Testis (tissue), 3 donors: Measurements from ENCODE around the gene FNDC5. TPM values are rescaled to one million over a fixed set of nuclear protein-coding genes. Genes with fewer than 3 reads are reported as not detected.

ENCODE experiments used
- DNase-seq: peaks from one replicate; pipeline ENCODE4 v3.0.0-alpha.2; 2019
- H3K27ac ChIP-seq, 2 donors: fragments of 200-600 bp; sonication (generic); one replicate each; pipeline ENCODE4 v1.5.1; 2019
- H3K27me3 ChIP-seq: fragments of 200-600 bp; sonication (generic); one replicate; pipeline ENCODE4 v1.5.1; 2019
- H3K36me3 ChIP-seq: fragments of 200-600 bp; sonication (generic); one replicate; pipeline ENCODE4 v1.5.1; 2017; ENCODE audit warnings: low read depth; ENCODE audit errors: missing control alignments
- H3K4me1 ChIP-seq: fragments of 200-600 bp; sonication (generic); one replicate; pipeline ENCODE4 v1.5.1; 2019
- H3K4me3 ChIP-seq, 2 donors: fragments of 200-600 bp; sonication (generic); one replicate each; pipeline ENCODE4 v1.5.1; 2017 to 2019
- H3K9me3 ChIP-seq: fragments of 200-600 bp; sonication (generic); one replicate; pipeline ENCODE4 v1.5.1; 2017
- CTCF ChIP-seq, 3 experiments: fragments of 450-650 bp in 2 of 3; fragments of 200-600 bp in 1 of 3; sonication (generic) in 1 of 3; IDR thresholded peaks; one replicate each; pipeline ENCODE4 v1.5.1; 2016 to 2019; ENCODE audit warnings: antibody characterized with exemption in 3 of 3, mild to moderate bottlenecking in 2 of 3, moderate library complexity in 1 of 3
- POLR2A ChIP-seq: fragments of 450-650 bp; IDR thresholded peaks from one replicate; pipeline ENCODE4 v1.6.1; 2017; ENCODE audit warnings: antibody characterized with exemption, mild to moderate bottlenecking, moderate library complexity
- WGBS, 2 donors: methylation state at CpG; one replicate each; pipeline ENCODE4 v1.1.5; 2018; 5-methylcytosine and 5-hydroxymethylcytosine counted together
- intact Hi-C: fragments of 100-400 bp; cut with DNase I; formaldehyde crosslinking; loops from one replicate; pipeline ENCODE4 v1.15.1; 2023; ENCODE audit warnings: low total_unique reads
- polyA plus RNA-seq: library from polyadenylated mRNA; stranded (reverse); fragments of 350-450 nt; fragmentation: Illumina TruSeq; extraction: RNeasy Lipid Tissue Mini Kit (QIAGEN cat#74804); gene quantifications from one replicate; pipeline ENCODE4 v1.2.3, GENCODE V29; 2014; ENCODE audit warnings: low read depth, low replicate concordance; ENCODE audit not compliant: insufficient read depth
- total RNA-seq, 2 donors: library from RNA; depleted of rRNA; stranded (reverse); fragments of >200 nt; gene quantifications; one replicate each; pipeline ENCODE4 v1.2.3, GENCODE V29; 2016

FNDC5 gene
- total and polyA plus RNA-seq, 3 donors from 2014 or later = 9.4 to 16.3 (median 11.3) TPM

- no peak overlapping the region for H3K27ac ChIP-seq
- no peak overlapping the region for H3K4me3 ChIP-seq
- no peak for TF ChIP-seq CTCF (IDR thresholded peaks at IDR 0.05)
- no peak for TF ChIP-seq POLR2A
- intact Hi-C loops = no loop called here
- no peaks in the 10 kb centered on the region for H3K27me3 ChIP-seq
- no peaks in the 10 kb centered on the region for H3K36me3 ChIP-seq
- WGBS, 2 donors = 75 to 76% methylated on average over 3 of the region's 3 CpGs
- peaks cover 19% of the 10 kb centered on the region for H3K4me1 ChIP-seq
- DNase-seq = no peak
- no peaks in the 10 kb centered on the region for H3K9me3 ChIP-seq
Observed at GRCh38 chr1:32861904-32862695, 8.6 kb downstream of the FNDC5 start.

- intact Hi-C loops = no loop called here
- Histone ChIP-seq H3K9me3 (no peaks in the 10 kb centered on the region), H3K27me3 (no peaks in the 10 kb centered on the region), H3K4me1 (peaks cover 8% of the 10 kb centered on the region), H3K4me3 (no peak overlapping the region), H3K36me3 (no peaks in the 10 kb centered on the region), H3K27ac (no peak overlapping the region)
- TF ChIP-seq POLR2A (no peak), CTCF (IDR thresholded peaks at IDR 0.05) (no peak)
- no peak for DNase-seq
Observed at GRCh38 chr1:32860566-32860965, 10.1 kb downstream of the FNDC5 start.

- Histone ChIP-seq H3K27me3 (no peaks in the 10 kb centered on the region), H3K4me1 (peaks cover 2% of the 10 kb centered on the region), H3K36me3 (no peaks in the 10 kb centered on the region), H3K4me3 (no peak overlapping the region), H3K27ac (no peak overlapping the region), H3K9me3 (no peaks in the 10 kb centered on the region)
- WGBS, 2 donors = 86 to 96% methylated on average over 2 of the region's 2 CpGs
- TF ChIP-seq POLR2A (no peak), CTCF (IDR thresholded peaks at IDR 0.05) (no peak)
- no peak for DNase-seq
- intact Hi-C loops = no loop called here
Observed at GRCh38 chr1:32859915-32860314, 10.8 kb downstream of the FNDC5 start.

- no peak for TF ChIP-seq CTCF (IDR thresholded peaks at IDR 0.05)
- TF ChIP-seq POLR2A = no peak
- H3K27me3 ChIP-seq = no peaks in the 10 kb centered on the region
- no peaks in the 10 kb centered on the region for H3K9me3 ChIP-seq
- no peak for DNase-seq
- H3K4me3 ChIP-seq = no peak overlapping the region
- intact Hi-C loops = no loop called here
- no peaks in the 10 kb centered on the region for H3K36me3 ChIP-seq
- 87 to 97% methylated on average over 7 of the region's 7 CpGs for WGBS, 2 donors
- H3K4me1 ChIP-seq = no peaks in the 10 kb centered on the region
- H3K27ac ChIP-seq = no peak overlapping the region
Observed at GRCh38 chr1:32858791-32859190, 11.9 kb downstream of the FNDC5 start.

- no peak overlapping the region for H3K27ac ChIP-seq
- no peak for TF ChIP-seq POLR2A
- TF ChIP-seq CTCF (IDR thresholded peaks at IDR 0.05) = no peak
- H3K36me3 ChIP-seq = no peaks in the 10 kb centered on the region
- intact Hi-C loops = no loop called here
- H3K9me3 ChIP-seq = no peaks in the 10 kb centered on the region
- no peak overlapping the region for H3K4me3 ChIP-seq
- DNase-seq = no peak
- no peaks in the 10 kb centered on the region for H3K4me1 ChIP-seq
- no peaks in the 10 kb centered on the region for H3K27me3 ChIP-seq
- 91 to 93% methylated on average over 2 of the region's 2 CpGs for WGBS, 2 donors
Observed at GRCh38 chr1:32858136-32858535, 12.6 kb downstream of the FNDC5 start.
